ENCODE measurements around the gene RAB3IL1.

The RAB3IL1 gene

DNA sequence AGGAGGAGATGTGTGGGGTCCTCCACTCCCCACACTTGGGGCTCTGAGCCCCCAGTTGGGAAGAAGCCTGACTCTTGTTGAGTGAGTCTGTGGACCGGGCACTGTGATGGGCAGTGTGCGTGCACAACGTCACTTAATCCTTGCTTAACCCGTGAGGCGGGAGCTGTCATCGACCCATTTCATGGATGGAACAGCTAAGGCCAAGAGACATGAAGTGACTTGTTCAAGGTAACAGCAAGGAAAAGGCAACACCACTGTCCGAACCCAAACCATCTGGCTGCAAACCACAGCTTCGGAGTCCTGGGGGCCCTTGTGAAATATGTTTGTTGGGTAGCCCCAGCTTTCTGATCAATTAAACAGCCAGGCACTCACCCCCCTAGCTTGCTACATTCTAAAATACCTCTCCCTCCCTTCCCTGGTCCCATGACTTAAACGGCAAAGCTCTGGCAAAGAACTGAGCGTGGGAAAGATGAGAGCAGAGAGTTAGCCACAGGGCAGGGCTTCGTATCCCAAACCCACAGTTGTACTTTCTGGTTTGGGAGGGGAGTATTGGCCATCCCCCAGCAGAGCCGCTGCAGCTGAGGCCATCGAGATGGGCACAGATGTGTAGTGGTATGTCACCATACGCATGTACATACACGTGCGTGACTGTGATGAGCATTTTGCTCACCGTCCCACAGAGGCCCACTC, 63.0 kb downstream of the RAB3IL1 start:
- no peak for DNase-seq (ENCODE audit: extremely low spot score, insufficient read length, low read depth)
- no peak for FAIRE-seq

DNA sequence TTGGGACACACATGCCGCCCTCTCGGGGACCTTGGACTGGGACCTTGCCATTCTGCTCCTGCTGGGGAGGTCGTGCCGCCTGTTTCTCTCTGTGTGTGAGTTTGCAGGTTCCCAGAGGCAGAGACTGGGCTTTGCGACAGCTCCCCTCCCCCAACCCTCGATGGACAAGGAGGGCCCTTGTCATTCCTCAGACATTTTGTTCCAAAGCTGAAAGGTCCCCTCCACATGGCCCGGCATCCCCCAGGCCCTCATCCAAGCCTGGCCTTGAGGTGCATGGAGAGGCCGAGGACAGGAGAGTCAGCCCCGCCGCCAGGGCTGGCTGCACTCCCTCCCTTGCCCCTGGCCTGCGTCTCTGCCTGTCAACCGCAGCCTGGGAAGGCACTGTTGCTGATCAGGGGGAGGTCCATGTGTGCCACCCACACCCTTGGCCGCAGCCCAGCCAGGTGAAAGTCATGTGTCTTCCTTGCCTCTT, 63.6 kb downstream of the RAB3IL1 start:
- DNase-seq (ENCODE audit: extremely low spot score, insufficient read length, low read depth) (no peak), FAIRE-seq (no peak)

DNA sequence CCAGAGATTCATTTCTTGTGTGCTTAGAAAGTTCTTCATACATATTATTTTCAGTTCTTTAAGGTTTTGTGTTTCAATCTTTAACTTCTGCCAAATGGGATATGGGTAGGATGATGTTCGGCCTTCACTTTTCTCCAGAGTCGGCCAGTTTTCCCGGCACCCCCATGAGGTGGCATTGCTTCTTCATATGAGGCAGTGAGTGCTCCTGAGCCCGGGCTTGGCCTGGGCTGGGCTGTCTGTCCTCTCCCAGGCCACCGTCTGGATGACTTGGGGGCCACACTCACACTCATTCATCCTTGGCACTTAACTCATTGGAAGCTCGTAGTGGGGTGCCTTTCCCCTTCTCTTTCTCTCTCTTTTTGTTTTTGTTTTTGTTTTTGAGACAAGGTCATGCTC, 65.5 kb downstream of the RAB3IL1 start:
- no peak for FAIRE-seq
- no peak for DNase-seq (ENCODE audit: extremely low spot score, insufficient read length, low read depth)

DNA sequence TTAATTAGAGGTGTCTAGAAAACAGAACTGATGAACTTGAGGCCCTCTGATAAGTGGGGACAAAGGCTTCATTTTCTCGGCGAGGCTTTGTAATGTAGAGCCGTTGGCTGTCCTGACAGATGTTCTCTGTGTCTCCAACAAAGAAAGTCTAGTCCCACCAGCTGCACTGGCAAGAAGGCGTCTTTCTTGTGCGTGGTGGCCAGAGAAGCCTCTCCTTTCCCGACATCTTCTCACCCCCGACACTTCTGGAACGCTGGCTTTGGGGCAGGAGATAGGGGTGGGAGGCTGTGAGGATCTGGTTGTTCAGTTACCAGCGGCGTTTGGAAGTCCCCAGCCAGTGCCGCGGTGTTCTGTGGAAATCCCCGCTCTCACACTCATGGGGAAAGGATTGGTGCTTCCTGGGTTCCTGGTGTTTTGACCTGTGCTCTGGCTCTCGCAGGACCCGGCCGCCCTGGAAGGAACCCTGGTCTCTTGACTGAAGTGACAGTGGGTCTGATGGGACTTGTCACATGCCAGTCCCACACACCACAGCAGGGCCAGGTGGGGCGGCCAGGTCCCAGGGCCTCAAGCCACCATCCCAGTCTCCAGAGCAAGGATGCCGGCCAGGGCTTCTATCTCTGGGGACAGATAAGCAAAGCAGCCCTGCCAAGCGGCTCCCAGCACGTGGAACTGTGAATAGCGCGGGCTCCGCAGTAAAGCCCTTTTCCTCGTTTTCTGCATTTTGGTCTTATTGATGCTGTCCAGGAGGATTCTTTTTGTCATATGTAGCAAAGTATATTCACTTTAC, 66.1 kb downstream of the RAB3IL1 start:
- FAIRE-seq: no peak
- DNase-seq (ENCODE audit: extremely low spot score, insufficient read length, low read depth): no peak

DNA sequence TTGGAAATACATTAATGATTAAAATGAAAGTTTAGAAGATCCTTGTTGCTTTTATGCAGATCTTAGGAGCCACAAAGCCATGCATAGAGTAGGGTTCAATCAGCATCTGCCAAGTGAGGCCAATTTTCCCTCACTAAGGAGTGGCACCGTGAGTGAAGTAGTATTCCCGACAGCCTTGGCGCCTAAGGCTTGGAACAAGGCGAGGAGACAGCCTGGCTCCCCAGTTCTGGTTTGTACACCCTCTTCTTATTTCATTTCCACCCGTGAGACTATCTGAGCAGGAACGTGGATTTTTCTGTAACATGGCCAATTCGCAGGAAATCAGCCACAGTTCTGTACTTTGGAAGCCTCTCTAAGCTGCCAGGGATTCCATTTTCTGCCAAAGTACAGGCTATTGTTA, 66.7 kb downstream of the RAB3IL1 start:
- DNase-seq (ENCODE audit: extremely low spot score, insufficient read length, low read depth) (no peak), FAIRE-seq (no peak)

DNA sequence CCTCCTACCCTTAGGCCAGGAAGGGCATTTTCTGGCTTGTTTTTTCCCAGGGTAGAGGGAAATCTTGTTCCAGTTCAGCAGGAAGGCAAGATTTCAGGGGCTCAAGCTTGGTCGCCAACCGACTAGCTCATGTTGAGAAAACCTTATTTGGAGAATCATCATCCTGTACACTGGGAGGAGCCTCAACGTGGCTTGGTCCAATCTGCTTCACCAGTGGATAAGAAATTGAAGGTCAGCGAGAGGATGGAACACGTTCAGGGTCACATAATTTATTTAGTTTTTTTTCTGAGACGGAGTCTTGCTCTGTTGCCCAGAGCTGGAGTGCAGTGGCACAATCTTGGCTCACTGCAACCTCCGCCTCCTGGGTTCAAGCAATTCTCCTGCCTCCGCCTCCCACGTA, 68.7 kb downstream of the RAB3IL1 start:
- no peak for DNase-seq (ENCODE audit: extremely low spot score, insufficient read length, low read depth)
- no peak for FAIRE-seq

DNA sequence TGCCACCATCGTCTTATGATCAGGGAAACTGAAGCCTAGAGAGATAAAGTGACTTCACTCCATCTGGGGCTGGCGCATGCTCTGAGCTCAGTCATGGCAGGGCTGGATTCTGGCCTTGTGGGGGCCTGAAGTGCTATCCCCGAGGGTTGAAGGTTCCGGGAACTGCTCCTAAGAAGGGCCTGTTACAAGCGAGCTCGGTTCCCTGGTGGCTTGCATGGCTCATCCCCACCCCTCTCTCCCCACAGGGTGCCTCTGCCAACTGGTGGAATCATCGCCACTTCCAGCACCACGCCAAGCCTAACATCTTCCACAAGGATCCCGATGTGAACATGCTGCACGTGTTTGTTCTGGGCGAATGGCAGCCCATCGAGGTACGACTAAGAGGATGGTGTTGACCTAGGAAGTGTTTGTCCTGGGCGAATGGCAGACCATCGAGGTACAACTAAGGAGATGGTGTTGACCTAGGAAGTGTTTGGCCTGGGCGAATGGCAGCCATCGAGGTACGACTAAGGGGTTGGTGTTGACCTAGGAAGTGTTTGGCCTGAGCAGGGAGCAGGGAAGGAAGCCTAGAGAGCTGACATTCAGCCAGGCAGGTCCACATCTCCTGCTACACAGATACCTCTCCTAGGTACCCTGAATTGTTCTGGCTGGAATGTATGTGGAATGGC, 69.3 kb downstream of the RAB3IL1 start:
- FAIRE-seq: no peak
- DNase-seq (ENCODE audit: extremely low spot score, insufficient read length, low read depth): no peak
